Activated CD4-positive, alpha-beta T cell treated with anti-CD3 and anti-CD28 coated beads for 24 hours (primary cell): ENCODE measurements around the gene CFAP100.

ENCODE experiments used
- DNase-seq, 2 donors: peaks; one replicate each; pipeline ENCODE4 v3.0.0-alpha.2; 2020; ENCODE audit warnings: low read depth in 2 of 2

Gene CFAP100

DNA sequence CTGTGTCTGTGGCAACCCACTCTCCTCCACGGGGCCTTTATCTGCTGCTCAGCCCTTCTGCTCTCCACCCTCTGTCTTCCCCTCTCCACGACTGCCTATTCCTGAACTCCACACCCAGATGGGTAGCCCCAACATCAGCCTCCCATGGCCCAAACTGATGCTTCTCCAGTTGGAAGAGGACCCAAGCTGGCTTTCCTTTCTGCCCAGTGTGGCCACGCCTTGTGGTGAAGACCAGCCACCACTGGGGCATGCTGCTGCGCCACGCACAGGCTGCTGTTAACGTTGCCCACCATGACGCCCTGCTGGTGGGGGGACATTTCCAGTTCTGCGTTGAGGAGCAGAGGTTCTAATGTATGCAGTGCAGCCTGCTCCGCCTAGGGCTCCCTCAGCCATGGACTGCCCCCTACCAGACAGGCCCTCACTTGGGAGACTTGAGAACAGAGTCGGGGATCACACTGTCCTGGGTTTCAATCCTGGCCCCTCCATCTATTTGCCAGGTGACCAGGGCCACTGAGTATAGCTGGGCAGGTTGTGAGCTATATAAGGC, 26.9 kb downstream of the CFAP100 start:
- DNase-seq: no peak

DNA sequence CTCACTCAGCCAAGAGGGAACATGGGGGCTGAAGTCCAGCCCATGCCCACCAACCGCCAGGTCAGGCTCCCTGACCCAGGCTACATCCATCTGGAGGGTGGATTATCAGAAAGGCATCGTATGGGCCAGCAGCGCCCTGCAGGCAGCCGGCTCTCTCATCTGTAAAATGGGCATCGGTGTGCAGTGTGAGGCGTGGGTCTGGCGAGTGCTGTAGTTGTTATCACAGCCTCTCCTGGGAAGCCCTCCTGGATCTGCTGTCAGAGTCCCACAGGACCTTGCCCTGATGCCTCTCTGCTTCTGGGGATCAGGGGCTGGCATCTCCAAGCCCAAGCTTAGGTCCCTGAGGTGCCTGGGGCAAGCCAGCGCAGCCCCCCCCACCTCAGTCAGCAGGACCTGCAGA, 27.4 kb downstream of the CFAP100 start:
- no peak for DNase-seq

GRCh38 chr3:126422571-126423091, 27.9 kb downstream of the CFAP100 start:
- DNase-seq: no peak

DNA sequence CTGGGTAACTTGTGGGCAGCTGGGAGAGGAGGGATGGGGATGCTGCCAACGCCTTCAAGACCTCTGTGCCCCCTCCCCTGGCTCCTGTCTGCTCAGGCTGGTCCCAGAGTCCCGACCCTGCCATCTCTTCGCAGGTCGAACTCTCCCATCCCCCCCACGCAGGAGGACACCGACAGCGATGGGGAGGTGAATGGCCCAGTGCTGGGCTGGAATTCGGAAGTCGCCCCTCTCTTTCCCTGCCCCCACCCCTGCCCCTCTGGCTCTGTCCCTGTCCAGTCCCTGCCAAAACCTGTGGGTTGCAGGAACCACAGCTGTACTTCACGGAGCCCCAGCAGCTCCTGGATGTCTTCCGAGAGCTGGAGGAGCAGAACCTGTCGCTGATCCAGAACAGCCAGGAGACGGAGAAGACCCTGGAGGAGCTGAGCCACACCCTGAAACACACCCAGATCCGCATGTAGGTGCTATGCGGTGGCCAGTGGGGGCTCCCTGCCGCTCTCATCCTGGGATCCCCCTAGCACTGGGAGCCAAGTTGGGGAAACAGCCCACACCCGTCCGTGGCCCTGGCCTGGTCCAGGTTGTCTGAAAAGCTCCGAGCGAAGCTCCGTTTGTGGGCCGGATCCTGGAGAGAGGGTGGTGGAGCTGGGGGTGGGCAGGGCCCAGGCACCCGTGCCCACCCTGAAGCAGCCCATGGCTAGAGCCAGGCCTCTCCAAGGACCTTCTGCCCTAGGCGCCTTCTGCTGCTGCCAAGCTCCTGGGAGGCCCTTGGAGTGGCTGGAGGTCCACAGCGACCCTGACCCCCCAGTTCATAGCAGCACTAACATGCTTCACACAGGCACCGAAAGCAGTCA, 28.7 kb downstream of the CFAP100 start:
- DNase-seq: no peak

DNA sequence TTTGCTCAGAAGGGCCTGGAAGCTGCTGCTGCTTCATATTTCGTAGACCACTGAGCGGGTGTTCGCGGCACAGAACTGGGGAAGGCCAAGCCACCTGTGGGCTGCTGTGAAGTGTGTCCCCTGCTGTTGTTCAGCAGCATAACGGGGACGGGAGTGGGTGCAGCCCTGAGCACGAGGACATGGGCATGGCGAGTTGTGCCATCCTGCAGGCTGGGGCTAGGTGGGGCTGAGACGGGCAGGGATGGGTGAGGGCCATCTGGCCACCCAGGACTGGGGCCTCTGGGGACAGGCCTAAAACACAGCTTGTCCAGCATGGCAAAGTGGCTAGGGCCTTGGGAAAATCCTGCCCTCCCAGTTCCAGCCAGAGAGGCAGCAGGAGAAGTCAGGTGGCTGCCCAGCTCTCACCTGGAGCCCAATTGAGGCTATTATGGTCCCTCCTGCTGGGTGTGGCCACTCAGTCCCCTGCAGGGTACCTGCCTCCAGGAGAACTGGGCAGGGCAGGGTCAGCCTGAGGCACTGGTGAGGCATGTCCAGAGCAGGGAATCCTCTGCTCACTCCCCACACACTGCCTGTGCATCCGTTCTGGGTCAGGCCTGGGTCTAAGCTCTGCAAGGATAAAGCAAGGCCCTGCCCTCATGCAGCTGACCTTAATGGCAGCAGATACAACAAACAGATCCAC, 29.5 kb downstream of the CFAP100 start:
- DNase-seq: no peak

DNA sequence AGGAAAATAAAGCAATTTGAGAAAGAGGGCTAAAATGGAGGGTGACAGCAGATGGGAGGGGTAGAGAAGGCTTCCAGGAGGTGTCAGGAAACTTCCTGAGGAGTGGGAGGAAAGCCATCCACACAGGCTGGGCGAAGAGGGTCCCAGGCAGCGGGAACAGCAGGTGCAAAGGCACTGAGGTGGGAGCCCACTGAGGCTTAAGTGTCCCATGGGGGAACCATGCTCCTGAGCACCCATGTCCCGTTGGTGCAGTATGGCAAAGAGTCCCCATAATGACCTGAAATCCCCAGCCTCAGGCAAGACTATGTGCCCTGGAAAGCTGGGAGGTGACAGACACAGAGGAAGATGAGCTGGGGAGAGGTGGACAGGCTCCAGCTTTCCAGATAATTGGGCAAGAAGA, 30.0 kb downstream of the CFAP100 start:
- DNase-seq: no peak

GRCh38 chr3:126431103-126431534, 36.4 kb downstream of the CFAP100 start:
- no peak for DNase-seq

DNA sequence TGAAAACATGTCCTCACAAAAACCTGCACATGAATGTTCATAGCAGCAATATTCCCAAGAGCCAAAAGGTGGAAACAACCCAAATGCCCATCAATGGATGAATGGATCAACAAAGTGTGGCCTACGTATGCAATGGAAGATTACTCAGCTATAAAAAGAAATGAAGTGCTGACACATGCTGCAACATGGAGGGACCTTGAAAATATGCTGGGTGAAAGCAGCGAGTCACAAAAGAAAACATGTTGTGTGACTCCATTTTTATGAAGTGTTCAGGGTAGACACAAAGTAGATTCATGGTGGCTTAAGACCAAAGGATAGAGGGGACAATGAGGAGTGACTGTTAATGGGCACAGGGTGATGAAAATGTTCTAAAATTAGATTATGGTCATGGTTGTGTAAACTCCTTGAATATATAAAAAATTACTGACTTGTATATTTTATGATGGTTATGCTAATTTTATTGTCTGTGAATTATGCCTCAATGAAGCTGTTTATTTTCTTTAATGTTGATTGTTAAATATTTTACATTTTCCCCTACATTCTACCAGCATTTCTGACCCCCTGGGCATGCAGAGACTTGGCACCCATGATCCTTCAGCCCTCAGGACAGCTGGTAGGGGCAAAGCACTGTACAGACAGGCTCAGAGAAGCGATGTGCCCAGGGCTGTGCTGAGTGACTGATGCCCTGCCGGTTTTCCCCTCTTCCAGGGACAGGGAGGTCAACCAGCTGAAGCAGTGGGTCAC, 37.8 kb downstream of the CFAP100 start:
- DNase-seq: no peak

DNA sequence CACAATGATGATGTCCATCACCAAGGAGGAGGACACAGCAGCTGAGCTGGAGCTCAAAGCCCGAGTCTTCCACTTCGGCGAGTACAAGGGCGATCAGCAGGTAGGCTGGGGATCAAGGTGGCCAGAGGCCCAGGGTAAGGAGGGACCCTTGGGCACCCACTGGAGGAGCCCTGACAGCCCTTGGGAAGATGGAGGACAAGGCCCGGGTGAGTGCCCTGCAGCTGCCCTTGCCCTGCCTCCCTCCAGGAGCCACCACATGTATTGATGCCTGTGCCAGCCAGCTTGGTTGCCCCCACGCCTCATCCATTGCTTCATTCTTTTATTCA, 38.4 kb downstream of the CFAP100 start:
- no peak for DNase-seq

DNA sequence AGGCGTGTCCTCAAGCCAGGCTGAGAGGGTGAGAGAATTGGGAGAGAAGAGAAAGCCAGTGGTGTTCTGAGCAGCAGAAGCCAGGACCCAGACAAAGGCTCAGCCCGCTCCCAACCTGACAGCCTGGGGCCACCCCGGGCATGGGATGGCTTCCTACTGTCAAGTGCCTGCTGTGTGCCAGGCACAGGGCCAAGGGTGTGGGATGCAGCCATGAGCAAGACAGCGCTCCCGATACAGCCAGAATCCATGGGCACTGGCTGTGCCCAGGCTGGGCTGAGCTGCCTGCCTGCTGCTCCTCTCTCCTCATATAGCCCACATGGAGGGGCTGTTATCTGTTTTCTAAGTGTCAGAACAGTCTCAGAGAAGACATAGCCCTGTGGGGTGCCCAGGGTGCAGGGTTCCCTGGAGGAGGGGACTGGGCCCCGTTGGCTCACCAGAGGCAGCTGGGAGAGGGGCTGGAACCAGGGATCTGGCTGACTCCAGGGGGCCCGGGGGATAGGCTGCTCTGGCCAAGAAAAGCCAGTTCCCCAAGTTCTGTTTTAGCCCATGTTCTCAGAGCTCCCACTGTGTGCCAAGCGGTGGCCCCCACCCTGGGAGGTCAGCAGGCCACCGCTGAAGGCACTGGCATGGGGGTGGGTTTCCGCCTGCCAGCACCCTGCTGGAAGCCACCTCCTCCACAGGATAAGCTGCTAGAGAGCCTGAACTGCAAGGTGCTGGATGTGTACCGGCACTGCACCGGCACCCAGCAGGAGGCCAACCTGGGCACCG, 39.0 kb downstream of the CFAP100 start:
- no peak for DNase-seq

- DNase-seq: no peak
These were observed 39.5 kb downstream of the CFAP100 start for GRCh38 chr3:126434264-126434590.

DNA sequence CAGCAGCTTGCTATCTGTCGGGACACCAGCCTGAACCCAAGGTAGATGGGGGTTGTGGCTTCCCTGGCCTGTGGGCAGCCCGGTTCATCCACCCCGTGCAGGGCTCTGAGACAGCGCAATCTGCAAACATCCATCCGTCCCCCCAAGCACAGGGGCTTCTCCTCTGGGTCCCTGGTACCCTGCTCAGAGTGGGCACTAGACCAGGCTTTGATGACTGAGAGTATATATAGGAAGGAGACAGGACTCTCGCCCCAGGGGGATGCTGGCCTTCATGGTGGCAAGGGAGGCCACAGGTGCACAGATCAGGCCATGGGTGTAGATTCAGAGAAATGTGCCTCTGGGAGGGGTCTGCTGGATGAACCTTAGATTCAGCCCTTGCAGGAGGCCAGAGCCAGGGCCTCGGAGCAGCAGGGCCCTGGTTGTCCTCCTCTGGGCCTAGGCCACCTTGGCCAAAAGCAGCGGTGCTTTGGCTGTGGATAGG, 40.3 kb downstream of the CFAP100 start:
- DNase-seq: no peak

DNA sequence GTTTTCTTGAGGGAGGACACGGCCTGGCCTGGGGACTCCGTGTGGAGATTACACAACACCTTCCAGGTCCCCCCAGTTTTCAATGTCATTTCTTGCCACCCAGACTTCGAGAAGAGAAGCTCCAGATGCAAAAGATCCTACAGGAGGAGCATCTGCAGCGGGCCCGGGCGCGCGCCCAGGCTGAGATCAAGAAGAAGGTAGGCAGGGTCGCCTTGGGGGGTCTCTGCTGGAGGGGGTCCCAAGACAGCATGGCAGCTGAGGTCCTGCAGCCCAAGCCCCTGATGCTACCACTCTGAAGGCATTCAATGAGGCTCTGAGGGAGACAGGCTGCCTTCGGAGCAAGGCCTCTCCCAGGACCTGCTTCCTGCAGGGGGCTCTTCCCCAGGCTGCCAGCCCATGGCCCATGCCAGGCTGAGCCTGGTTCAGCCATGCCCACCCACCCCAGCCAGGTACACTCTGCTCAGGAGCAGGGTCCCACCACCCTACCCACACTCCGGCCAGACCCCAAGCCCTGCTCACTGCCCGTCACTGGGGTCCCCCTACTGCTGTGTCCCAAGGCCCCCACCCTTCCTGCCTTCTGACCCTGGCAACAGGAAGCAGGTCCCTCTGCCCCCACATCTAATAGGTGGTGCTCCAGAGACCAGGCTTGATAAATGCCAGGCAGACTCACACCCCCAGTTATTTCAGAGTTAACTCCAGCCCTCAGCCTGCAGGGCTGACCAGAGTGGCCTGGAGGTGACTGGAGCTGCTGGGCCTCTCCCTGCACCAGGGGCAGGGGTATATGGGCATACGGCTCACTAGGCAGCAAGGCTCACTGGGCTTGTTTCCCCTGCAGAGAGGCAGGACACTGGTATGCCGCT, 41.0 kb downstream of the CFAP100 start:
- DNase-seq: no peak

- DNase-seq: no peak
These were observed 42.4 kb downstream of the CFAP100 start for GRCh38 chr3:126436826-126437717.

DNA sequence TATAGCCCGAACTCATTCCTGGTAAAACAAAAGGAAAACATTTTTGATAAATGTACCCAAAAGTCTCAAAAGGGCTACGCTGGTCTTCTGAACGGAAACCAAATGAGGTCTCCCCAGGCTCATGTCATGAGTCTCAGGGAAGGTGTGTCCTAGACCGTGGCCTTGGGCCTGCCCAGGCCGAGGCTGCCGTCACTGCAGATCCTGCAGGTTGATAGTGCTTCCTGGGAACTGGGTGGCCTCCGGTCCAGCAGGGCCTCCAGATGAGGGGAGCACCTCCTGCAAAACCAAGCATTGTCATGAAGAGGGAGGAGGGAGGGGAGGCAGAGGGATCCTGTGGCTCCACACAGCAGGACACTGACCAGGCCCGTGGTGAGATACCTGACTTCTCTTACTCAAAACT, 43.5 kb downstream of the CFAP100 start:
- no peak for DNase-seq

GRCh38 chr3:126438746-126439145, 44.0 kb downstream of the CFAP100 start:
- DNase-seq: no peak

DNA sequence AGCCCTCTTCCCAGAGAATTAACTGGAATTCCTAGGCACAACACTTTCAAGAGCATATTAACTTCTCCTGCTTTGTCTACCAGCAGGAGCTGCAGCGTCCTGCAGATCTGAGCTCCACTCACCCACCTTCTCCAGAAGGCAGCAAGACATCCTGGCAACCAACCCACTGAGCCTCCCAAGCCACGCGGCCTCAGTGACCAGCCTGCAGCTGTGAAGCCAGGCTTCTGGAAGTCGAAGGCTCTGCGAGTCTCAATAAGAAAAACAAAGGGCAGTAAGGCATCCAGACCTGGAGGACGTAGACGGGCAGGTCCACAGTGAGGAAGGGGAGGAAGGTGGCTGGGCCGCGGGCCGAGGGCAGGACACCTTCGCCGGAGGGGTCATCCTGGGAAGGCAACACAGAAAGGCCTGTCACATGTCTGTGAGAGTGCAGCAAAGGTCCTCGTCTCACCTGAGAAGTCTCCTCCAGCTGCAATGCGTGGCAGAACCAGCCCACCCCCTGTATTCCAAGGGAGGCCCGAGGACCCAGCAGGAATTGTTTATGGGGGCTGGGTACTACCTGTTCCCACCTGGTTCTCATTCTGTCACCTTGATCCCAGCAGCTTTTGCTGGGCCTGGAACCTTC, 44.7 kb downstream of the CFAP100 start:
- DNase-seq: no peak

DNA sequence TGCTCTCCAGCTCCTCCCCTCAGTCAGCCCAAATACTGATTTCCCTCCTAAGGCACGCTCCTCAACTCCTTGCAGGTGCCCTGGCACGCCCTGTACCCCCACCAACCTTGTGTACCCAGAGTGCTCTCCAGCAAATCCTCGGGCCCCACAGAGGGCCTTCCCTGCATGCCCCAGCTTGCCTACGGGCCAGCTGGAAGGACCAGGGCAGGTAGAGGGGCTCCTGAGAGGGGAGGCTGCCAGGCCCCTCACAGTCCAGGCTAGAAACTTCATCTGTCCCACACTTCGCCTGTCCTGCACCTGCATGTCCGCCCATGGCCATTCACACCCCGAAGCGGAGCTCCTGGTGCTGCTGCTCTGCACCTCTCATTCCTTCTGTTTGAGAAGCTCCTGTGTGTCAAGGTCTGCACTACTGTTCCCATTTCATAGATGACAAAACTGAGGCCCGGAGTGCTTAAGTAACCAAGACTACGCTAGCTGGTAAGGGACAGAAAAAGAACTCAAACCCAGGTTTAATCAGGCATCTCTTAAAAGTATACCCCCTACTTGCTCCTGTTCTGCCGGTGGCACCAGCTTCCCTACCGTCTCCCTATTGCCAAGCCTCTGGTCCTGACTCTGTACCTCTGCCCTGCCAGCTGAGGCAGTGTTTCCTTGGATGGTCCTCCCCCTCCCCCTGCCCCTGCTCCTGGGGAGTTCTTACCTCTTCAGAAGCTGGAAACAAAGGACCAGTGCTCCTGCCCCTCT, 45.4 kb downstream of the CFAP100 start:
- DNase-seq: no peak

DNA sequence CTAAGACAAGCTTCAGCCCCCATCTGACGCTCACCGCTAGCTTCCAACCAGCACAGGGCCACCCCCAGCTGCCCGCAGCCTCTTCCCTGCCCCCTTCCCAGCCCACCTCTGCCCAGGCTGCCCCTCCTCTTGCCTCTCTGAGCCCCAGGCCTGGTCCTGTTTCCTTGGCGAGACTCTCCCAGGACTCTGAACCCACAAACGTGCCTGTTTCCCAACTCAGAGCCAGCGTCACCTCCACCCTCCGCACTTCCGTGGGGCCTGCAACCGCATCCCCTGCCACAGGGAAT, 45.9 kb downstream of the CFAP100 start:
- no peak for DNase-seq
